GM23248 (cell line): Measurements from ENCODE around the gene DIO3. TPM values are rescaled to one million over a fixed set of nuclear protein-coding genes. Genes with fewer than 3 reads are reported as not detected.
"Not testable (repeated sequence)": the region's sequence is repeated elsewhere in the genome, so short reads cannot be mapped to it uniquely, and the experiment has no call there.

Source experiments
- DNase-seq: peaks from one replicate; pipeline ENCODE4 v3.0.0-alpha.2; 2015
- H2AFZ ChIP-seq: fragments of 200-600 bp; sonication (generic); 2 replicates; pipeline ENCODE4 v1.6.1; 2016; ENCODE audit warnings: antibody characterized with exemption
- H3F3A ChIP-seq: fragments of 200-600 bp; sonication (generic); 2 replicates; pipeline ENCODE4 v1.6.1; 2016; ENCODE audit warnings: mild to moderate bottlenecking, antibody characterized with exemption, mixed run types; ENCODE audit not compliant: insufficient read depth
- H3K27ac ChIP-seq: fragments of 200-600 bp; sonication (generic); 2 replicates; pipeline ENCODE4 v1.5.1; 2016; ENCODE audit warnings: mild to moderate bottlenecking
- H3K27me3 ChIP-seq: fragments of 200-600 bp; sonication (generic); replicated peaks from 2 replicates; pipeline ENCODE4 v1.6.1; 2016; ENCODE audit warnings: mild to moderate bottlenecking; ENCODE audit not compliant: insufficient read depth
- H3K36me3 ChIP-seq: fragments of 200-600 bp; sonication (generic); 2 replicates; pipeline ENCODE4 v1.6.1; 2016; ENCODE audit warnings: low read depth, mild to moderate bottlenecking
- H3K4me1 ChIP-seq: fragments of 200-600 bp; sonication (generic); 2 replicates; pipeline ENCODE4 v1.6.1; 2016; ENCODE audit warnings: mild to moderate bottlenecking; ENCODE audit not compliant: insufficient read depth
- H3K4me2 ChIP-seq: fragments of 200-600 bp; sonication (generic); one replicate; pipeline ENCODE4 v1.6.1; 2016; ENCODE audit warnings: mild to moderate bottlenecking; ENCODE audit not compliant: unreplicated experiment
- H3K4me3 ChIP-seq: fragments of 200-600 bp; sonication (generic); 2 replicates; pipeline ENCODE4 v1.5.1; 2016; ENCODE audit warnings: mild to moderate bottlenecking
- H3K79me2 ChIP-seq: fragments of 200-600 bp; sonication (generic); 2 replicates; pipeline ENCODE4 v1.6.1; 2016; ENCODE audit warnings: mild to moderate bottlenecking; ENCODE audit not compliant: insufficient read depth
- H3K9ac ChIP-seq: fragments of 200-600 bp; sonication (generic); 2 replicates; pipeline ENCODE4 v1.6.1; 2016; ENCODE audit warnings: mild to moderate bottlenecking
- H3K9me2 ChIP-seq: fragments of 200-600 bp; sonication (generic); 2 replicates; pipeline ENCODE4 v1.6.1; 2016; ENCODE audit warnings: mixed run types, mild to moderate bottlenecking, moderate library complexity; ENCODE audit not compliant: insufficient read depth
- H3K9me3 ChIP-seq: fragments of 200-600 bp; sonication (generic); one replicate; pipeline ENCODE4 v1.6.1; 2017; ENCODE audit warnings: low read depth
- H4K20me1 ChIP-seq: fragments of 200-600 bp; sonication (generic); 2 replicates; pipeline ENCODE4 v1.6.0; 2016; ENCODE audit not compliant: insufficient read depth
- EZH2 ChIP-seq: fragments of 200-600 bp; sonication (generic); IDR thresholded peaks from 2 replicates; pipeline ENCODE4 v1.6.1; 2018; ENCODE audit warnings: antibody characterized with exemption, mild to moderate bottlenecking; ENCODE audit not compliant: insufficient read depth, poor library complexity, severe bottlenecking
- EZH2phosphoT487 ChIP-seq: fragments of 200-600 bp; sonication (generic); IDR thresholded peaks from 2 replicates; pipeline ENCODE4 v1.6.1; 2018; ENCODE audit warnings: antibody characterized with exemption, moderate library complexity, mild to moderate bottlenecking, low read depth; ENCODE audit not compliant: insufficient read depth
- WGBS, 2 experiments: methylation state at CpG; one replicate each; pipeline ENCODE4 v1.1.6; 2015 to 2017; ENCODE audit warnings: low lambda C conversion rate in 2 of 2, low coverage in 1 of 2; ENCODE audit errors: missing lambda C conversion rate in 2 of 2; 5-methylcytosine and 5-hydroxymethylcytosine counted together
- in situ Hi-C: fragments of 300-500 bp; cut with MboI; formaldehyde crosslinking; loops from 2 replicates; pipeline ENCODE4 v1.15.0; 2020
- polyA plus RNA-seq: library from polyadenylated mRNA; unstranded; fragments of >200 nt; fragmentation: Nextera tagmentation; extraction: Ambion mirVana; gene quantifications from 2 replicates; pipeline ENCODE4 v1.2.1, GENCODE V29; 2016
- total RNA-seq: library from RNA; depleted of rRNA; stranded (reverse); fragments of >200 nt; shearing (Covaris generic); gene quantifications from 2 replicates; pipeline ENCODE4 v1.2.3, GENCODE V29; 2014

DIO3 gene
- total and polyA plus RNA-seq, 2 experiments from 2014 or later = not detected

- no peak overlapping the region for H2AFZ ChIP-seq
- 1 to 2% methylated on average over 21 of the region's 21 CpGs for whole genome bisulfite sequencing, 2 experiments
- in situ Hi-C loops = no loop called here
Observed at GRCh38 chr14:101564444-101564776, 3.1 kb downstream of the DIO3 start.

GRCh38 chr14:101564819-101565698 is 3.8 kb downstream of the DIO3 start:
- WGBS, 2 experiments = 7% methylated on average over 51 of the region's 51 CpGs
- peaks cover 78% of the 10 kb centered on the region for H3K27me3 ChIP-seq
- no peak overlapping the region for H2AFZ ChIP-seq

More at GRCh38 chr14:101564444-101564776, 3.1 kb downstream of the DIO3 start:
- H3K36me3 ChIP-seq = no peaks in the 10 kb centered on the region
- no peak overlapping the region for H3K9ac ChIP-seq
- no peak for DNase-seq
- no peak overlapping the region for H3K4me2 ChIP-seq
- TF ChIP-seq EZH2phosphoT487 = no peak
- TF ChIP-seq EZH2 = no peak
- peaks cover 83% of the 10 kb centered on the region for H3K27me3 ChIP-seq
- no peaks in the 10 kb centered on the region for H3F3A ChIP-seq
- H3K79me2 ChIP-seq = no peaks in the 10 kb centered on the region
- H3K9me3 ChIP-seq = no peaks in the 10 kb centered on the region
- H3K9me2 ChIP-seq = no peaks in the 10 kb centered on the region
- H3K27ac ChIP-seq = no peak overlapping the region
- no peaks in the 10 kb centered on the region for H3K4me1 ChIP-seq
- H4K20me1 ChIP-seq = no peaks in the 10 kb centered on the region
- no peak overlapping the region for H3K4me3 ChIP-seq

GRCh38 chr14:101567252-101567651 is 6.0 kb downstream of the DIO3 start:
- peaks cover 69% of the 10 kb centered on the region for H3K27me3 ChIP-seq
- H3K27ac ChIP-seq = no peak overlapping the region
- in situ Hi-C loops = no loop called here
- no peak overlapping the region for H3K9ac ChIP-seq
- H2AFZ ChIP-seq = no peak overlapping the region
- H3K9me2 ChIP-seq = no peaks in the 10 kb centered on the region
- no peaks in the 10 kb centered on the region for H3K79me2 ChIP-seq
- H3F3A ChIP-seq = no peaks in the 10 kb centered on the region
- no peaks in the 10 kb centered on the region for H3K4me1 ChIP-seq
- no peak for TF ChIP-seq EZH2phosphoT487
- no peak for TF ChIP-seq EZH2
- 56 to 63% methylated on average over 4 to 5 of the region's 5 CpGs for WGBS, 2 experiments
- no peak overlapping the region for H3K4me2 ChIP-seq
- no peak overlapping the region for H3K4me3 ChIP-seq
- H4K20me1 ChIP-seq = no peaks in the 10 kb centered on the region
- H3K9me3 ChIP-seq = no peaks in the 10 kb centered on the region
- H3K36me3 ChIP-seq = no peaks in the 10 kb centered on the region
- no peak for DNase-seq

More at GRCh38 chr14:101564819-101565698, 3.8 kb downstream of the DIO3 start:
- no peak for DNase-seq
- no peaks in the 10 kb centered on the region for H4K20me1 ChIP-seq
- no peaks in the 10 kb centered on the region for H3K4me1 ChIP-seq
- no peak overlapping the region for H3K9ac ChIP-seq
- H3K9me3 ChIP-seq = no peaks in the 10 kb centered on the region
- no peaks in the 10 kb centered on the region for H3K36me3 ChIP-seq
- in situ Hi-C loops = no loop called here
- H3K4me2 ChIP-seq = no peak overlapping the region
- H3F3A ChIP-seq = no peaks in the 10 kb centered on the region
- H3K79me2 ChIP-seq = no peaks in the 10 kb centered on the region
- no peak overlapping the region for H3K4me3 ChIP-seq
- H3K27ac ChIP-seq = no peak overlapping the region
- TF ChIP-seq EZH2phosphoT487 (no peak), EZH2 (no peak)
- H3K9me2 ChIP-seq = no peaks in the 10 kb centered on the region

- Histone ChIP-seq H3K4me3 (no peak overlapping the region), H3F3A (no peaks in the 10 kb centered on the region), H3K79me2 (no peaks in the 10 kb centered on the region), H3K4me2 (no peak overlapping the region), H2AFZ (no peak overlapping the region), H3K27me3 (peaks cover 32% of the 10 kb centered on the region), H3K36me3 (no peaks in the 10 kb centered on the region), H3K9me3 (no peaks in the 10 kb centered on the region), H3K4me1 (no peaks in the 10 kb centered on the region), H4K20me1 (no peaks in the 10 kb centered on the region), H3K27ac (no peak overlapping the region), H3K9me2 (no peaks in the 10 kb centered on the region), H3K9ac (no peak overlapping the region)
- TF ChIP-seq EZH2 = no peak
- in situ Hi-C loops = no loop called here
- no peak for DNase-seq
- 23 to 31% methylated on average over 5 of the region's 5 CpGs for WGBS, 2 experiments
Observed at GRCh38 chr14:101571004-101571403, 9.7 kb downstream of the DIO3 start.

- H3K27ac ChIP-seq, H3K36me3 ChIP-seq, H3K4me2 ChIP-seq, H3K9me2 ChIP-seq, H3K79me2 ChIP-seq, H3K4me3 ChIP-seq, H2AFZ ChIP-seq, H3F3A ChIP-seq, H3K4me1 ChIP-seq, in situ Hi-C loops, H3K9ac ChIP-seq, H4K20me1 ChIP-seq, DNase-seq, H3K9me3 ChIP-seq: not testable (repeated sequence)
- 57 to 60% methylated on average over 3 to 6 of the region's 6 CpGs for WGBS, 2 experiments
- H3K27me3 ChIP-seq = peaks cover 17% of the 10 kb centered on the region
Observed at GRCh38 chr14:101572526-101572925, 11.2 kb downstream of the DIO3 start.
